Smooth muscle cell (in vitro differentiated cells): ENCODE data around the gene OXSR1. TPM values are rescaled to one million over a fixed set of nuclear protein-coding genes. Genes with fewer than 3 reads are reported as not detected.

ENCODE experiments used
- DNase-seq: peaks from one replicate; lab custom pipeline; 2025; ENCODE audit not compliant: unreplicated experiment; lab: John Stamatoyannopoulos, UW
- H2AFZ ChIP-seq: fragments of 200-600 bp; sonication (generic); 2 replicates; pipeline ENCODE4 v1.6.0; 2016; ENCODE audit warnings: antibody characterized with exemption, low read depth, mild to moderate bottlenecking
- H3F3A ChIP-seq: fragments of 200-600 bp; sonication (generic); 2 replicates; pipeline ENCODE4 v1.6.0; 2017; ENCODE audit warnings: antibody characterized with exemption, low read depth
- H3K27ac ChIP-seq: fragments of 200-600 bp; sonication (generic); 2 replicates; pipeline ENCODE4 v1.5.1; 2016; ENCODE audit warnings: low read depth, mild to moderate bottlenecking
- H3K27me3 ChIP-seq: fragments of 200-600 bp; sonication (generic); 2 replicates; pipeline ENCODE4 v1.6.1; 2016; ENCODE audit warnings: low read depth, mild to moderate bottlenecking
- H3K36me3 ChIP-seq: fragments of 200-600 bp; sonication (generic); 2 replicates; pipeline ENCODE4 v1.5.1; 2016; ENCODE audit warnings: low read depth
- H3K4me1 ChIP-seq: fragments of 200-600 bp; sonication (generic); 2 replicates; pipeline ENCODE4 v1.5.1; 2016; ENCODE audit warnings: low read depth
- H3K4me2 ChIP-seq: fragments of 200-600 bp; sonication (generic); 2 replicates; pipeline ENCODE4 v1.6.0; 2016; ENCODE audit warnings: mild to moderate bottlenecking
- H3K4me3 ChIP-seq: fragments of 200-600 bp; sonication (generic); 2 replicates; pipeline ENCODE4 v1.5.1; 2016; ENCODE audit warnings: mild to moderate bottlenecking
- H3K79me2 ChIP-seq: fragments of 200-600 bp; sonication (generic); 2 replicates; pipeline ENCODE4 v1.6.0; 2016; ENCODE audit warnings: low read depth, mild to moderate bottlenecking
- H3K9ac ChIP-seq: fragments of 200-600 bp; sonication (generic); 2 replicates; pipeline ENCODE4 v1.6.0; 2016; ENCODE audit warnings: low read depth
- H3K9me3 ChIP-seq: fragments of 200-600 bp; sonication (generic); replicated peaks from 2 replicates; pipeline ENCODE4 v1.5.1; 2016; ENCODE audit warnings: low read depth
- H4K20me1 ChIP-seq: fragments of 200-600 bp; sonication (generic); 2 replicates; pipeline ENCODE4 v1.6.0; 2016; ENCODE audit warnings: low read depth
- WGBS: methylation state at CpG from one replicate; pipeline ENCODE4 v1.1.7; 2016; ENCODE audit warnings: low lambda C conversion rate; 5-methylcytosine and 5-hydroxymethylcytosine counted together
- polyA plus RNA-seq: library from polyadenylated mRNA; unstranded; fragments of >200 nt; fragmentation: Nextera tagmentation; extraction: Ambion mirVana; gene quantifications from 2 replicates; pipeline ENCODE4 v1.2.1, GENCODE V29; 2016
- total RNA-seq: library from RNA; depleted of rRNA; stranded (reverse); fragments of >200 nt; gene quantifications from 2 replicates; pipeline ENCODE4 v1.2.3, GENCODE V29; 2014
- TF ChIP-seq, protein P1 (sequence below): fragments of 200-600 bp; sonication (generic); IDR thresholded peaks from 2 replicates; pipeline ENCODE4 v1.5.1; 2017; ENCODE audit warnings: borderline replicate concordance, mild to moderate bottlenecking, antibody characterized with exemption; ENCODE audit not compliant: insufficient read depth, poor library complexity, severe bottlenecking

Gene OXSR1
- total and polyA plus RNA-seq, 2 experiments from 2014 or later, result 11.9 to 50.6 TPM

DNA sequence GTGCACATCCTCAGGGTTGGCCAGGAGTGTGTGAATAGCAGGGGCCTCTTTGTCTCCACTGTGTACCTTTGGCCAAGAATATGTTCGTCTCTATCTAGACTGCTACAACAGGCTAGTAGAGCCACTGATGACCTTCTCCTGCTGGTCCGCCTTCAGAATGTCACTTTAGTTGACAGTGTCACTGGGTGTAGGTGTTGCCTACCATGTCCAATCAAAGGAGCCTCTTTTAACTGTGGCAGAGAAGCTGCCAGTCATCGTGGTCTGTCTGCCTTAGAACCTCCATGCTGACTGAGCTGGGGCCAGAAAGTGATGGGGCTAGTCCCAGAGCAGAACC, 40.1 kb downstream of the OXSR1 start:
- H3K4me3 ChIP-seq, result no peak overlapping the region
- peaks cover under 1% of the 10 kb centered on the region for H3F3A ChIP-seq
- no peak overlapping the region for H3K4me2 ChIP-seq
- H3K9ac ChIP-seq, result no peak overlapping the region
- TF ChIP-seq, protein P1, sequence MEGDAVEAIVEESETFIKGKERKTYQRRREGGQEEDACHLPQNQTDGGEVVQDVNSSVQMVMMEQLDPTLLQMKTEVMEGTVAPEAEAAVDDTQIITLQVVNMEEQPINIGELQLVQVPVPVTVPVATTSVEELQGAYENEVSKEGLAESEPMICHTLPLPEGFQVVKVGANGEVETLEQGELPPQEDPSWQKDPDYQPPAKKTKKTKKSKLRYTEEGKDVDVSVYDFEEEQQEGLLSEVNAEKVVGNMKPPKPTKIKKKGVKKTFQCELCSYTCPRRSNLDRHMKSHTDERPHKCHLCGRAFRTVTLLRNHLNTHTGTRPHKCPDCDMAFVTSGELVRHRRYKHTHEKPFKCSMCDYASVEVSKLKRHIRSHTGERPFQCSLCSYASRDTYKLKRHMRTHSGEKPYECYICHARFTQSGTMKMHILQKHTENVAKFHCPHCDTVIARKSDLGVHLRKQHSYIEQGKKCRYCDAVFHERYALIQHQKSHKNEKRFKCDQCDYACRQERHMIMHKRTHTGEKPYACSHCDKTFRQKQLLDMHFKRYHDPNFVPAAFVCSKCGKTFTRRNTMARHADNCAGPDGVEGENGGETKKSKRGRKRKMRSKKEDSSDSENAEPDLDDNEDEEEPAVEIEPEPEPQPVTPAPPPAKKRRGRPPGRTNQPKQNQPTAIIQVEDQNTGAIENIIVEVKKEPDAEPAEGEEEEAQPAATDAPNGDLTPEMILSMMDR, result no peak
- H3K9me3 ChIP-seq, result no peaks in the 10 kb centered on the region
- WGBS, result 91% methylated on average over 3 of the region's 3 CpGs
- H3K36me3 ChIP-seq, result no peaks in the 10 kb centered on the region
- no peaks in the 10 kb centered on the region for H3K27me3 ChIP-seq
- DNase-seq, result no peak
- peaks cover 41% of the 10 kb centered on the region for H3K79me2 ChIP-seq
- H3K27ac ChIP-seq, result no peak overlapping the region
- no peaks in the 10 kb centered on the region for H3K4me1 ChIP-seq
- peaks cover 96% of the 10 kb centered on the region for H4K20me1 ChIP-seq
- H2AFZ ChIP-seq, result no peak overlapping the region

GRCh38 chr3:38207254-38208003, 42.1 kb downstream of the OXSR1 start:
- Histone ChIP-seq H3K36me3 (no peaks in the 10 kb centered on the region), H3K4me2 (no peak overlapping the region), H2AFZ (no peak overlapping the region), H3K4me3 (no peak overlapping the region), H3K4me1 (no peaks in the 10 kb centered on the region), H3K79me2 (peaks cover 36% of the 10 kb centered on the region), H3K9ac (no peak overlapping the region), H3F3A (peaks cover 4% of the 10 kb centered on the region), H4K20me1 (peaks cover 97% of the 10 kb centered on the region), H3K27ac (no peak overlapping the region), H3K9me3 (no peaks in the 10 kb centered on the region), H3K27me3 (no peaks in the 10 kb centered on the region)
- DNase-seq, result no peak
- TF ChIP-seq, protein P1, result no peak
- 95% methylated on average over 3 of the region's 4 CpGs for WGBS

DNA sequence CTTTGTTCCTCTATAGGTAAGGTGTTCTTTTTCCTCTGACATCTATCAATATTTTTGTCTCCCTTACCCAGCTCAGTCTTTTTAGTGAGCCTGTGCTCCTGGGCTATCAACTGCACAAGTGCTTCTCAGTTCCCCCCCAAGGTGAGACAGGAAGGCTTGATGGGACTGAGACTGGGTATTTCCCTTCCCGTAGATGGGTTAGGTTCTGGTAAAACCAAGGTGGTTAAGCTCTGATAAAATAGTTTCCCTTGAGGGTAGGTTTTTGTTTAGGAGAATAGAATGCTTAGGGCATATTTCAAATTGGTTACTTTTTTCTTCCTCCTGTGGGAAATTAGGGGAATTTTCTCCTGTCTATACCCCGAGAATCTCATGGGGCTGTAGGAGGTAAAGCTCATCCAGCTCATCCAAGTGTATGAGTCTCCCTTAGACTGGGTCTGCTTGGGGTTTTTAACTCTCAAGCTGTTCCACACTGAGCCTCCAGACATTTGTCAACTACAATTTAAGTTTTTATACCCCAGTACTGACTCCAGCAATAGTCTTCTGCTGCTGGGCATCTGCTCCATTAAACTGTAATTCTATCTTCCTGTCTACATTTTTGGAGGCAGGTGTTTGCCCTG, 44.9 kb downstream of the OXSR1 start:
- TF ChIP-seq, protein P1, result no peak
- no peak overlapping the region for H3K27ac ChIP-seq
- H3K4me1 ChIP-seq, result no peaks in the 10 kb centered on the region
- no peak overlapping the region for H3K4me3 ChIP-seq
- no peak overlapping the region for H3K9ac ChIP-seq
- WGBS, result 89% methylated on average over 2 of the region's 2 CpGs
- DNase-seq, result no peak
- peaks cover 98% of the 10 kb centered on the region for H4K20me1 ChIP-seq
- no peaks in the 10 kb centered on the region for H3K36me3 ChIP-seq
- H3K79me2 ChIP-seq, result peaks cover 49% of the 10 kb centered on the region
- H3K27me3 ChIP-seq, result no peaks in the 10 kb centered on the region
- no peaks in the 10 kb centered on the region for H3K9me3 ChIP-seq
- peaks cover 4% of the 10 kb centered on the region for H3F3A ChIP-seq
- no peak overlapping the region for H2AFZ ChIP-seq
- no peak overlapping the region for H3K4me2 ChIP-seq
